Immature natural killer cell (primary cell): ENCODE results near the gene NELFE. TPM values are rescaled to one million over a fixed set of nuclear protein-coding genes. Genes with fewer than 3 reads are reported as not detected.
"Not testable (repeated sequence)": the region's sequence is repeated elsewhere in the genome, so short reads cannot be mapped to it uniquely, and the experiment has no call there.

Experiments
- DNase-seq, 3 donors: peaks; one replicate each; pipeline ENCODE4 v3.0.0; 2022; ENCODE audit warnings: mixed read lengths in 1 of 3
- H3K27ac Mint-ChIP-seq, 6 donors: one replicate each; pipeline ENCODE4 v1.8.0; 2020; ENCODE audit warnings: mixed read lengths in 6 of 6, mild to moderate bottlenecking in 5 of 6, inconsistent platforms in 4 of 6, moderate library complexity in 3 of 6
- H3K27me3 Mint-ChIP-seq, 3 donors: one replicate each; pipeline ENCODE4 v1.8.0; 2020 to 2021; ENCODE audit warnings: low read depth in 3 of 3, mild to moderate bottlenecking in 3 of 3, mixed read lengths in 3 of 3, moderate library complexity in 3 of 3, inconsistent platforms in 1 of 3
- H3K36me3 Mint-ChIP-seq, 3 donors: one replicate each; pipeline ENCODE4 v1.8.0; 2020; ENCODE audit warnings: mixed read lengths in 3 of 3, inconsistent platforms in 2 of 3, mild to moderate bottlenecking in 2 of 3
- H3K4me1 Mint-ChIP-seq, 2 donors: one replicate each; pipeline ENCODE4 v1.8.0; 2020; ENCODE audit warnings: inconsistent platforms in 2 of 2, mild to moderate bottlenecking in 2 of 2, mixed read lengths in 2 of 2, moderate library complexity in 1 of 2
- H3K4me3 Mint-ChIP-seq, 5 donors: one replicate each; pipeline ENCODE4 v1.8.0; 2020; ENCODE audit warnings: mild to moderate bottlenecking in 5 of 5, mixed read lengths in 5 of 5, inconsistent platforms in 3 of 5, moderate library complexity in 3 of 5
- H3K9me3 Mint-ChIP-seq, 6 donors: one replicate each; pipeline ENCODE4 v1.8.0; 2020; ENCODE audit warnings: mild to moderate bottlenecking in 6 of 6, mixed read lengths in 6 of 6, inconsistent platforms in 4 of 6, moderate library complexity in 3 of 6
- polyA plus RNA-seq, 3 donors: library from polyadenylated mRNA; unstranded; fragments of 300-500 nt; fragmentation: Illumina TruSeq; gene quantifications; one replicate each; pipeline ENCODE4 v1.2.3, GENCODE V29; 2021

NELFE gene
- polyA plus RNA-seq, 3 donors from 2014 or later: 73.3 to 84.6 (median 76.9) TPM

GRCh38 chr6:31911826-31912585 lies 46.8 kb downstream of the NELFE start:
- Mint-ChIP-seq H3K4me1 (no peaks in the 10 kb centered on the region), H3K27me3 (peaks cover 0 to 10% (median 0%) of the 10 kb centered on the region in 3 donors), H3K9me3 (no peaks in the 10 kb centered on the region), H3K36me3 (no peaks in the 10 kb centered on the region), H3K4me3 (no peak overlapping the region), H3K27ac (peak overlapping the region in 1 of 6 donors; percentile 70)
- DNase-seq: no peak

GRCh38 chr6:31909298-31909697 lies 49.5 kb downstream of the NELFE start:
- not testable (repeated sequence) for H3K4me1 Mint-ChIP-seq, H3K9me3 Mint-ChIP-seq, DNase-seq, H3K36me3 Mint-ChIP-seq, H3K4me3 Mint-ChIP-seq, H3K27ac Mint-ChIP-seq
- H3K27me3 Mint-ChIP-seq: peaks cover 0 to 10% (median 0%) of the 10 kb centered on the region in 3 donors

- DNase-seq: no peak
- Mint-ChIP-seq H3K9me3 (no peaks in the 10 kb centered on the region), H3K27me3 (peaks cover 0 to 7% (median 0%) of the 10 kb centered on the region in 3 donors), H3K36me3 (no peaks in the 10 kb centered on the region), H3K4me3 (no peak overlapping the region), H3K4me1 (no peaks in the 10 kb centered on the region), H3K27ac (no peak overlapping the region)
These were observed 50.0 kb downstream of the NELFE start for GRCh38 chr6:31908791-31909190.

DNA sequence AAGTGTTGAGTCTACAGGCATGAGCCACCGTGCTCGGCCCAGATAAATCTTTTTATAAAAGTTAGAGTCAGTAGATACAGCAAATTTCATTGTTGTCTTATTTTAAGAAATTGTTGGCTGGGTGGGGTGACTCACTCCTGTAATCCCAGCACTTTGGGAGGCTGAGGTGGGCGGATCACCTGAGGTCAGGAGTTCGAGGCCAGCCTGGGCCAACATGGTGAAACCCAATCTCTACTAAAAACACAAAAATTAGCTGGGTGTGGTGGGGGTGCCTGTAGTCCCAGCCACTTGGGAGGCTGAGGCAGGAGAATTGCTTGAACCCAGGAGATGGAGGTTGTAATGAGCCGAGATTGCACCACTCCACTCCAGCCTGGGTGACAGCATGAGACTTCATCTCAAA lies 50.5 kb downstream of the NELFE start:
- H3K4me3 Mint-ChIP-seq, H3K36me3 Mint-ChIP-seq: not testable (repeated sequence)

DNA sequence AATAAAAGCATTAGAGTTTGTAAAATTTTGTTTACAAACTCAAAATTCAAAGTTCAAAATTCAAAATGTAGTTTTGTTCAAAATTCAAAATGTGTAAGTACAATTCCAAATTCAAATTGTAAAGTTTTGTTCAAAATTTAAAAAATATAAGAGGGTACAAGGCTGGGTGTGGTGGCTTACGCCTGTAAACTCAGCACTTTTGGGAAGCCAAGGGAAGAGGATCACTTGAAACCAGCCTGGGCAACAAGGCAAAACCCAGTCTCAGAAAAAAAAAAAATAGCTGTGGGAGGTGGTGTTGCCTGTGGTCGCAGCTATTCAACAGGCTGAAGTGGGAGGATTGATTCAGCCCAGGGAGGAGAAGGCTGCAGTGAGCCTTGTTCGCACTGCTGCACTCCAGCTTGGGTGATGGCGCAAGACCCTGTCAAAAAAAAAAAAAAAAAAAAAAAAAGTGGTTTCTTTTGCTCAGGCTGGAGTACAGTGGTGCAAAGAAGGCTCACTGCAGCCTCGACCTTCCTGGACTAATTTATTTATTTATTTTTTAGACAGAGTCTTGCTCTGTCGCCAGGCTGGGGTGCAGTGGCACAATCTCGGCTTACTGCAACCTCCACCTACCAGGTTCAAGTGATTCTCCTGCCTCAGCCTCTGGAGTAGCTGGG lies 51.5 kb downstream of the NELFE start:
- peaks cover 9 to 10% of the 10 kb centered on the region in 2 donors for H3K4me1 Mint-ChIP-seq
- DNase-seq: peak in 1 of 3 donors; percentile 32

More for the DNA sequence above, 50.5 kb downstream of the NELFE start:
- not testable (repeated sequence) for DNase-seq, H3K4me1 Mint-ChIP-seq, H3K27ac Mint-ChIP-seq, H3K9me3 Mint-ChIP-seq, H3K27me3 Mint-ChIP-seq

DNA sequence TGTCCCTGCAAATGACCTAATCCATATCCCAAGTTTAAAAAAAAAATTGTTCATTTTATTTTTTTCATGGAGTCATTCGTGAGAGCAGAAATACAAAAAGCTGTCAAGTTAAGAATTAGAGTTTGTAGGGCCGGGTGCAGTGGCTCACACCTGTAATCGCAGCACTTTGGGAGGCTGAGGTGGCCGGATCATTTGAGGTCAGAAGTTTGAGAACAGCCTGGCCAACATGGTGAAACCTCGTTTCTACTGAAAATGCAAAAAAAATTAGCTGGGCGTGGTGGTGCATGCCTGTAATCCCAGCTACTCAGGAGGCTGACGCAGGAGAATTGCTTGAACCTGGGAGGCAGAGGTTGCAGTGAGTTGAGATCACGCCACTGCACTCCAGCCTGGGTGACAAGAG lies 52.0 kb downstream of the NELFE start:
- H3K9me3 Mint-ChIP-seq, DNase-seq, H3K27me3 Mint-ChIP-seq, H3K4me3 Mint-ChIP-seq, H3K27ac Mint-ChIP-seq, H3K36me3 Mint-ChIP-seq: not testable (repeated sequence)
- H3K4me1 Mint-ChIP-seq: peaks cover 11% of the 10 kb centered on the region in 2 donors

More for the DNA sequence above, 51.5 kb downstream of the NELFE start:
- Mint-ChIP-seq H3K36me3 (no peaks in the 10 kb centered on the region), H3K27me3 (peaks cover 1 to 12% (median 5%) of the 10 kb centered on the region in 3 donors), H3K4me3 (no peak overlapping the region), H3K27ac (no peak overlapping the region), H3K9me3 (no peaks in the 10 kb centered on the region)

GRCh38 chr6:31906122-31906521 lies 52.6 kb downstream of the NELFE start:
- Mint-ChIP-seq H3K27me3 (peaks cover 3 to 8% (median 8%) of the 10 kb centered on the region in 3 donors), H3K36me3 (no peaks in the 10 kb centered on the region), H3K9me3 (no peaks in the 10 kb centered on the region), H3K4me1 (peaks cover 11 to 13% of the 10 kb centered on the region in 2 donors), H3K4me3 (no peak overlapping the region), H3K27ac (peak overlapping the region in 1 of 6 donors; percentile 14)
- no peak for DNase-seq

- Mint-ChIP-seq H3K4me1 (peaks cover 12 to 20% of the 10 kb centered on the region in 2 donors), H3K36me3 (no peaks in the 10 kb centered on the region), H3K9me3 (no peaks in the 10 kb centered on the region), H3K27ac (no peak overlapping the region), H3K27me3 (peaks cover 7 to 9% (median 8%) of the 10 kb centered on the region in 3 donors), H3K4me3 (no peak overlapping the region)
- DNase-seq: no peak
These were observed 53.7 kb downstream of the NELFE start for GRCh38 chr6:31905041-31905440.

DNA sequence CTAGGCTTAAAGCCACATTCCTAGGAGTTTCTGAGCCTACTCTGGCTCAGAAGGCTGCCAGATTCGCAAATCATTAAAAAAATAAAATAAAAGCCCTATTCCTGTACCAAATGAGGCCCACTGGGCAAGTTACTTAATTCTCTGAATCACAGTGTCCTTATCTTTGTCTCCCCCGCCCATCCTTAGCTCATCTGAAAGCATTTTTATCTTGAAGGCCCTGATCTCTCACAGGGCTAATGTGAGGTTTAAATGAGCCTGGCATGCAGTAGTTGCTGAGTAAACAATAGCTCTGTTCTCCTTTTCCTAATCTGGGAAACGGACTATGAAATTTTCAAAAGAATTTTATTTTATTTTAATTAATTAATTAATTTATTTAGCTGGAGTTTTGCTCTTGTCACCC lies 54.8 kb downstream of the NELFE start:
- H3K4me1 Mint-ChIP-seq: peaks cover 23 to 30% of the 10 kb centered on the region in 2 donors
- peak overlapping the region in 1 of 6 donors; percentile 18 for H3K27ac Mint-ChIP-seq
- peaks cover 10 to 12% (median 12%) of the 10 kb centered on the region in 3 donors for H3K27me3 Mint-ChIP-seq
- no peak for DNase-seq
- no peaks in the 10 kb centered on the region for H3K9me3 Mint-ChIP-seq
- H3K36me3 Mint-ChIP-seq: no peaks in the 10 kb centered on the region
- peak overlapping the region in 3 of 5 donors; percentile 19 to 61 (median 33) for H3K4me3 Mint-ChIP-seq

Other genes starting within 250 kb of the NELFE start
- gene LY6G6D, start 243.6 kb downstream of the NELFE start, polyA plus RNA-seq: not detected
- gene LY6G6C, start 237.2 kb downstream of the NELFE start, polyA plus RNA-seq: not detected
- gene MPIG6B, start 235.6 kb downstream of the NELFE start, polyA plus RNA-seq: 10 to 100 TPM in 1 of 3 donors, 1 to 10 TPM in 2; 2.6 to 10.9 (median 6.3) TPM
- 100 to 1,000 TPM in 1 of 3 donors, 10 to 100 TPM in 2; 58.5 to 112 (median 74.9) TPM for gene DDAH2, start 229.7 kb downstream of the NELFE start, polyA plus RNA-seq
- 1,000 to 10,000 TPM; 1,179 to 1,674 (median 1,350) TPM for gene CLIC1, start 222.4 kb downstream of the NELFE start, polyA plus RNA-seq
- gene MSH5, start 219.0 kb downstream of the NELFE start, polyA plus RNA-seq: 1 to 10 TPM in 2 of 3 donors, not detected in 1; 2.1 to 2.5 TPM
- gene SAPCD1, start 196.3 kb downstream of the NELFE start, polyA plus RNA-seq: not detected
- gene VWA7, start 181.6 kb downstream of the NELFE start, polyA plus RNA-seq: 1 to 10 TPM in 1 of 3 donors, under 1 TPM in 2; 0.21 to 1.8 (median 0.93) TPM
- 10 to 100 TPM; 26.5 to 44.6 (median 28.8) TPM for gene VARS1, start 163.2 kb downstream of the NELFE start, polyA plus RNA-seq
- gene LSM2, start 152.0 kb downstream of the NELFE start, polyA plus RNA-seq: 10 to 100 TPM; 77.7 to 97.1 (median 94.6) TPM
- 1 to 10 TPM in 2 of 3 donors, under 1 TPM in 1; 0.70 to 3.8 (median 2.4) TPM for gene HSPA1L, start 143.7 kb downstream of the NELFE start, polyA plus RNA-seq
- 10 to 100 TPM in 2 of 3 donors, 1 to 10 TPM in 1; 9.7 to 81.3 (median 22.5) TPM for gene HSPA1A, start 143.4 kb downstream of the NELFE start, polyA plus RNA-seq
- 1 to 10 TPM; 1.5 to 3.2 (median 1.9) TPM for gene HSPA1B, start 131.2 kb downstream of the NELFE start, polyA plus RNA-seq
- gene NEU1, start 96.2 kb downstream of the NELFE start, polyA plus RNA-seq: 10 to 100 TPM; 37.5 to 44.9 (median 40.5) TPM
- not detected for gene SLC44A4, start 80.0 kb downstream of the NELFE start, polyA plus RNA-seq
- 10 to 100 TPM; 18.8 to 52.1 (median 21.5) TPM for gene EHMT2, start 61.3 kb downstream of the NELFE start, polyA plus RNA-seq
- not detected for gene ZBTB12, start 56.9 kb downstream of the NELFE start, polyA plus RNA-seq
- under 1 TPM in 1 of 3 donors, not detected in 2; 0.74 TPM for gene C2, start 31.3 kb downstream of the NELFE start, polyA plus RNA-seq
- under 1 TPM in 1 of 3 donors, not detected in 2; 0.27 TPM for gene CFB, start 12.9 kb downstream of the NELFE start, polyA plus RNA-seq
- gene SKIC2, start 204 bp upstream of the NELFE start, polyA plus RNA-seq: 10 to 100 TPM; 14.1 to 20.6 (median 19.3) TPM
- gene DXO, start 13.2 kb upstream of the NELFE start, polyA plus RNA-seq: 10 to 100 TPM in 2 of 3 donors, 1 to 10 TPM in 1; 9.2 to 19.5 (median 17.2) TPM
- not detected for gene C4A, start 23.1 kb upstream of the NELFE start, polyA plus RNA-seq
- under 1 TPM in 1 of 3 donors, not detected in 2; 0.67 TPM for gene C4B, start 55.8 kb upstream of the NELFE start, polyA plus RNA-seq
- under 1 TPM in 1 of 3 donors, not detected in 2; 0.10 TPM for gene CYP21A2, start 79.4 kb upstream of the NELFE start, polyA plus RNA-seq
- not detected for gene TNXB, start 150.4 kb upstream of the NELFE start, polyA plus RNA-seq
- gene ATF6B, start 169.3 kb upstream of the NELFE start, polyA plus RNA-seq: 10 to 100 TPM; 19.1 to 39.6 (median 20.7) TPM
- gene FKBPL, start 171.3 kb upstream of the NELFE start, polyA plus RNA-seq: 1 to 10 TPM; 2.9 to 3.5 (median 3.2) TPM
- not detected for gene PRRT1, start 193.0 kb upstream of the NELFE start, polyA plus RNA-seq
- gene PPT2, start 195.2 kb upstream of the NELFE start, polyA plus RNA-seq: 10 to 100 TPM; 13.1 to 17.0 (median 16.0) TPM
- gene EGFL8, start 205.6 kb upstream of the NELFE start, polyA plus RNA-seq: not detected
- 10 to 100 TPM; 14.9 to 24.3 (median 17.2) TPM for gene AGPAT1, start 217.1 kb upstream of the NELFE start, polyA plus RNA-seq
- 100 to 1,000 TPM; 126 to 190 (median 165) TPM for gene RNF5, start 219.4 kb upstream of the NELFE start, polyA plus RNA-seq
- gene AGER, start 225.3 kb upstream of the NELFE start, polyA plus RNA-seq: under 1 TPM in 2 of 3 donors, not detected in 1; 0.25 to 0.57 TPM
- gene PBX2, start 231.2 kb upstream of the NELFE start, polyA plus RNA-seq: 1 to 10 TPM in 2 of 3 donors, under 1 TPM in 1; 0.31 to 2.4 (median 1.6) TPM
- gene GPSM3, start 233.7 kb upstream of the NELFE start, polyA plus RNA-seq: 100 to 1,000 TPM in 1 of 3 donors, 10 to 100 TPM in 2; 82.2 to 123 (median 84.5) TPM